ENCODE data around the gene LHFPL4.

LHFPL4 gene

DNA sequence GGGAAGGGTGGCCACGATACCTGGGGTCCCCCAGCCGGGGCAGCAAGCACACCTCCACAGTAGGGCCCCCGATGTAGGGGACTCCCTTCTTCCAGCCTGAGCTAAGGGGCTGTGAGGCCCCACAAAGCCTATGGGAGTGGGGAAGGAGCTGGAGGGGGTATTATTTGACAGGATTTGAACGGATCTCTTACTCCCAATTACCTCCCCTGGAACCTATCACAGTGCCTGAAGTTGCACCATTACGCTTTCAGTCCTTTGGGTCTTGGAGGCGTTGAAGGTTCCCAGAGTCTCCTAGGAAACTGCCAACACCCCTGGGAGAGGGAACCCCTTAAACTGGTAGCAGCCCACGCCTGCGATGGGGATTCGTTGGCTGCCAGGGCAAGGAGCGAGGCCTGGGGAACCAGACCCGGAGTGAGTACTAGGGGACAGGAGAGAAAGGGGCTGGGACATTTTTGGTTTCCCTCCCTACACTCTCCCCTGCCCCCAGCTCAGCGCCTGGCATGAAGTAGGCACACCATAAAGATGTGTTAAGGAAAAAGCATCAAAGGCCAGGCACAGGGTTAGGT is 409 bp upstream of the LHFPL4 start:
- DNase-seq, result no peak
- no peak overlapping the region for H3K9ac ChIP-seq (ENCODE audit: low read length)
- no peak overlapping the region for H3K4me2 ChIP-seq (ENCODE audit: low read length, poor library complexity, severe bottlenecking)
- no peak overlapping the region for H3K4ac ChIP-seq (ENCODE audit: low read depth in 1 of 2, low read length in 2 of 2)
- peaks cover 9% of the 10 kb centered on the region for H3K4me1 ChIP-seq (ENCODE audit: control insufficient read depth, insufficient read depth, low read depth, low read length)
- no peak overlapping the region for H3K27ac ChIP-seq (ENCODE audit: low read length, poor library complexity, severe bottlenecking)
- H3K23ac ChIP-seq (ENCODE audit: low read length in 2 of 2), result no peak overlapping the region
- H4K8ac ChIP-seq (ENCODE audit: low read length), result no peak overlapping the region
- H2BK120ac ChIP-seq (ENCODE audit: low read depth, low read length), result no peak overlapping the region
- no peak overlapping the region for H2AFZ ChIP-seq (ENCODE audit: low read depth, low read length)
- H3K36me3 ChIP-seq (ENCODE audit: control insufficient read depth in 1 of 2, insufficient read depth in 2 of 2, low read depth in 1 of 2, low read length in 2 of 2), result no peaks in the 10 kb centered on the region
- no peaks in the 10 kb centered on the region for H3K9me3 ChIP-seq (ENCODE audit: control insufficient read depth, low read length)
- WGBS, result 37% methylated on average over 9 of the region's 12 CpGs
- no peak overlapping the region for H3K18ac ChIP-seq (ENCODE audit: low read depth in 1 of 2, low read length in 2 of 2)
- no peak overlapping the region for H2BK12ac ChIP-seq (ENCODE audit: low read length in 2 of 2)
- no peaks in the 10 kb centered on the region for H3K79me1 ChIP-seq (replicated peaks; ENCODE audit: low read length, poor library complexity, severe bottlenecking)
- no peak overlapping the region for H2AK5ac ChIP-seq (ENCODE audit: low read length, severe bottlenecking)
- H2BK5ac ChIP-seq (ENCODE audit: low read depth, low read length, poor library complexity, severe bottlenecking), result no peak overlapping the region
- H3K14ac ChIP-seq (ENCODE audit: low read length in 2 of 2), result no peak overlapping the region
- H2BK15ac ChIP-seq (ENCODE audit: low read depth, poor library complexity, severe bottlenecking), result no peak overlapping the region
- H3K4me3 ChIP-seq (ENCODE audit: insufficient read depth in 1 of 2, low read depth in 1 of 2, low read length in 2 of 2), result no peak overlapping the region
- no peak overlapping the region for H4K91ac ChIP-seq (ENCODE audit: low read length)
- H3K27me3 ChIP-seq (ENCODE audit: control insufficient read depth in 1 of 2, insufficient read depth in 1 of 2, low read length in 2 of 2), result peaks cover 43 to 52% of the 10 kb centered on the region in 2 experiments

DNA sequence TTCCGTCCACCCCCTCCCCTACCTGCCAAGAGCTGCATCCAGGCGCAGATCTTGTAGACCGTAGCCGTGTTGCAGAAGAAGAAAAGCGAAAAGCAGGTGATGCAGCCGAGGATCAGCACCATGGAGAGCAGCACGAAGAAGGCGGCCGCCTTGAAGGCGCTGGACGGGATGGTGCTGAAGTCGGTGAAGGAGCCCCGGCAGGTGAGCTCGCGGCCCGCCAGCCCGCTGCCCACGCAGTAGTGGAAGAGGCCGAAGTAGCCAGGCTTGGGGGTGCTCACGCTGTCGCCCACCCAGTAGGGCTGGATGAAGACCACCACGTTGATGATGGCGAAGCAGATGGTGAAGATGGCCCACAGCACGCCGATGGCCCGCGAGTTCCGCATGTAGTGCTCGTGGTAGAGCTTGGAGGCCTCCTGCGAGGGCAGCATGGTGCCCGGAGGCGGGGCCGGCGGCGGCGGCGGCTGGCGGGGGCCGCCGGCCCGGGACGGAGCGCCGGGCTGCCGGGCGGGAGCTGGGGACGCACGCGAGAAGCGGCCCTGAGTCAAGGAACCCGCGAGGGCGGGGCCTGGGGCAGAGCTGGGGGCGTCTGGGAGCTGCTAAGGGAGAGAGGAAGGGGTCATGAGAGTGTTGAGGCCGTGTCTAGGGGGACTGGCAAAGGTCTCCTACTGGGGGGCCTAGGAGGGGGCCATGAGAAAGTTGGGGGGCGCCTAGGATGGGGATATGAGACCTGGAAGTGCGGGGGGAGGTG is 1.2 kb downstream of the LHFPL4 start:
- H4K91ac ChIP-seq (ENCODE audit: low read length), result no peak overlapping the region
- H4K8ac ChIP-seq (ENCODE audit: low read length), result no peak overlapping the region
- H3K27me3 ChIP-seq (ENCODE audit: control insufficient read depth in 1 of 2, insufficient read depth in 1 of 2, low read length in 2 of 2), result peaks cover 52 to 55% of the 10 kb centered on the region in 2 experiments
- WGBS, result 4% methylated on average over 57 of the region's 57 CpGs
- no peak overlapping the region for H3K18ac ChIP-seq (ENCODE audit: low read depth in 1 of 2, low read length in 2 of 2)
- no peak overlapping the region for H3K4me3 ChIP-seq (ENCODE audit: insufficient read depth in 1 of 2, low read depth in 1 of 2, low read length in 2 of 2)
- no peak overlapping the region for H2AK5ac ChIP-seq (ENCODE audit: low read length, severe bottlenecking)
- DNase-seq, result peak; percentile 53
- H3K79me1 ChIP-seq (replicated peaks; ENCODE audit: low read length, poor library complexity, severe bottlenecking), result no peaks in the 10 kb centered on the region
- no peak overlapping the region for H2BK12ac ChIP-seq (ENCODE audit: low read length in 2 of 2)
- H2AFZ ChIP-seq (ENCODE audit: low read depth, low read length), result no peak overlapping the region
- H2BK120ac ChIP-seq (ENCODE audit: low read depth, low read length), result no peak overlapping the region
- no peak overlapping the region for H2BK15ac ChIP-seq (ENCODE audit: low read depth, poor library complexity, severe bottlenecking)
- H3K14ac ChIP-seq (ENCODE audit: low read length in 2 of 2), result no peak overlapping the region
- no peak overlapping the region for H3K4ac ChIP-seq (ENCODE audit: low read depth in 1 of 2, low read length in 2 of 2)
- H3K36me3 ChIP-seq (ENCODE audit: control insufficient read depth in 1 of 2, insufficient read depth in 2 of 2, low read depth in 1 of 2, low read length in 2 of 2), result no peaks in the 10 kb centered on the region
- H2BK5ac ChIP-seq (ENCODE audit: low read depth, low read length, poor library complexity, severe bottlenecking), result no peak overlapping the region
- H3K4me2 ChIP-seq (ENCODE audit: low read length, poor library complexity, severe bottlenecking), result no peak overlapping the region
- no peak overlapping the region for H3K27ac ChIP-seq (ENCODE audit: low read length, poor library complexity, severe bottlenecking)
- H3K4me1 ChIP-seq (ENCODE audit: control insufficient read depth, insufficient read depth, low read depth, low read length), result peaks cover 9% of the 10 kb centered on the region
- no peak overlapping the region for H3K23ac ChIP-seq (ENCODE audit: low read length in 2 of 2)
- H3K9ac ChIP-seq (ENCODE audit: low read length), result no peak overlapping the region
- no peaks in the 10 kb centered on the region for H3K9me3 ChIP-seq (ENCODE audit: control insufficient read depth, low read length)

DNA sequence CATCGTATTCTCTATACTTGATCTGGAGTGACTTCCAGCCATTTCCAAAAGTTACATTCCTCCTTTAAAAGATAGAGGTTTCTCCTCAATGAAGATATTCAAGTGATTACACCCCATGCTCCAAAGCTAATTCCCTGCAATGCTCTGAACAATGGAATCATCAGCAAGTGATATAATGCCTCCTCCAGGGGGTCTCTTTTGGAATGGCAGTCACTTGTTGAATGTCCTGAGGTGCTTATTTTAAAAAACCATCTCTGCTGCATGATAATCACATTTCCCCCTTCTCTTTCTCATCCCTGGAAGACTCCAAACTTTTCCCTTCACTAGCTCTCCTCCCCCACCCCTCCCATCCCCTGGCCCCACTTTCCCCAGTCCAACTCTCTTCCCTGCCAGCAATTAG is 2.6 kb downstream of the LHFPL4 start:
- Histone ChIP-seq H2AK5ac (ENCODE audit: low read length, severe bottlenecking) (no peak overlapping the region), H4K8ac (ENCODE audit: low read length) (no peak overlapping the region), H3K23ac (ENCODE audit: low read length in 2 of 2) (no peak overlapping the region), H2AFZ (ENCODE audit: low read depth, low read length) (no peak overlapping the region), H3K36me3 (ENCODE audit: control insufficient read depth in 1 of 2, insufficient read depth in 2 of 2, low read depth in 1 of 2, low read length in 2 of 2) (no peaks in the 10 kb centered on the region), H3K4me3 (ENCODE audit: insufficient read depth in 1 of 2, low read depth in 1 of 2, low read length in 2 of 2) (no peak overlapping the region), H3K4me1 (ENCODE audit: control insufficient read depth, insufficient read depth, low read depth, low read length) (peaks cover 9% of the 10 kb centered on the region), H2BK120ac (ENCODE audit: low read depth, low read length) (no peak overlapping the region), H3K4me2 (ENCODE audit: low read length, poor library complexity, severe bottlenecking) (no peak overlapping the region), H3K9ac (ENCODE audit: low read length) (no peak overlapping the region), H3K4ac (ENCODE audit: low read depth in 1 of 2, low read length in 2 of 2) (no peak overlapping the region), H3K9me3 (ENCODE audit: control insufficient read depth, low read length) (no peaks in the 10 kb centered on the region), H4K91ac (ENCODE audit: low read length) (no peak overlapping the region), H2BK12ac (ENCODE audit: low read length in 2 of 2) (no peak overlapping the region), H3K18ac (ENCODE audit: low read depth in 1 of 2, low read length in 2 of 2) (no peak overlapping the region), H3K27me3 (ENCODE audit: control insufficient read depth in 1 of 2, insufficient read depth in 1 of 2, low read length in 2 of 2) (peaks cover 48 to 54% of the 10 kb centered on the region in 2 experiments), H3K14ac (ENCODE audit: low read length in 2 of 2) (no peak overlapping the region), H3K27ac (ENCODE audit: low read length, poor library complexity, severe bottlenecking) (no peak overlapping the region), H2BK5ac (ENCODE audit: low read depth, low read length, poor library complexity, severe bottlenecking) (no peak overlapping the region), H2BK15ac (ENCODE audit: low read depth, poor library complexity, severe bottlenecking) (no peak overlapping the region), H3K79me1 (replicated peaks; ENCODE audit: low read length, poor library complexity, severe bottlenecking) (no peaks in the 10 kb centered on the region)
- 45% methylated on average over 1 of the region's 1 CpG for WGBS
- no peak for DNase-seq

DNA sequence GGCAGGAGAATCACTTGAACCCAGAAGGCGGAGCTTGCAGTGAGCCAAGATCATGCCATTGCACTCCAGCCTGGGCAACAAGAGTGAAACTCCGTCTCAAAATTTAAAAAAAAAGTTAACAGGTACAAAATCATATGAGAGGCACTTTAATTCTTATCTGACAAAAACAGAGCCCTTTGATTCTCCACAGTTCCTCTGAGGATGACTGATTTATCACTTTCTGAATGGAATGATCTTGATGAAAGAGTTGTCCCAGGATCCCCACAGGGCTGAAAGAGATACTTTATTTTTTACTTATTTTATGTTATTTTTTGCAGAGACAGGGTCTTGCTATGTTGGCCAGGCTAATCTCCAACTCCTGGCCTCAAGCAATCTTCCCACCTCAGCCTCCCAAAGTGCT is 4.0 kb downstream of the LHFPL4 start:
- no peak overlapping the region for H3K23ac ChIP-seq (ENCODE audit: low read length in 2 of 2)
- H3K27ac ChIP-seq (ENCODE audit: low read length, poor library complexity, severe bottlenecking), result no peak overlapping the region

More for the DNA sequence above, 4.0 kb downstream of the LHFPL4 start:
- Histone ChIP-seq H3K27me3 (ENCODE audit: control insufficient read depth in 1 of 2, insufficient read depth in 1 of 2, low read length in 2 of 2) (peaks cover 42 to 44% of the 10 kb centered on the region in 2 experiments), H3K36me3 (ENCODE audit: control insufficient read depth in 1 of 2, insufficient read depth in 2 of 2, low read depth in 1 of 2, low read length in 2 of 2) (no peaks in the 10 kb centered on the region), H3K4ac (ENCODE audit: low read depth in 1 of 2, low read length in 2 of 2) (no peak overlapping the region), H4K8ac (ENCODE audit: low read length) (no peak overlapping the region), H3K18ac (ENCODE audit: low read depth in 1 of 2, low read length in 2 of 2) (no peak overlapping the region), H3K79me1 (replicated peaks; ENCODE audit: low read length, poor library complexity, severe bottlenecking) (no peaks in the 10 kb centered on the region), H3K4me2 (ENCODE audit: low read length, poor library complexity, severe bottlenecking) (no peak overlapping the region), H2AFZ (ENCODE audit: low read depth, low read length) (no peak overlapping the region), H3K4me3 (ENCODE audit: insufficient read depth in 1 of 2, low read depth in 1 of 2, low read length in 2 of 2) (no peak overlapping the region), H2BK15ac (ENCODE audit: low read depth, poor library complexity, severe bottlenecking) (no peak overlapping the region), H2BK12ac (ENCODE audit: low read length in 2 of 2) (no peak overlapping the region), H2AK5ac (ENCODE audit: low read length, severe bottlenecking) (no peak overlapping the region), H3K9me3 (ENCODE audit: control insufficient read depth, low read length) (no peaks in the 10 kb centered on the region), H3K4me1 (ENCODE audit: control insufficient read depth, insufficient read depth, low read depth, low read length) (peaks cover 9% of the 10 kb centered on the region), H4K91ac (ENCODE audit: low read length) (no peak overlapping the region), H3K9ac (ENCODE audit: low read length) (no peak overlapping the region), H2BK120ac (ENCODE audit: low read depth, low read length) (no peak overlapping the region), H3K14ac (ENCODE audit: low read length in 2 of 2) (no peak overlapping the region), H2BK5ac (ENCODE audit: low read depth, low read length, poor library complexity, severe bottlenecking) (no peak overlapping the region)
- no peak for DNase-seq
- 77% methylated on average over 2 of the region's 2 CpGs for WGBS
